Rectal smooth muscle tissue (tissue), 1 donor: ENCODE measurements around the gene CDC25B.

Experiments used
- H3K27ac ChIP-seq: one replicate; pipeline ENCODE4 v1.7.0; 2013; ENCODE audit warnings: low read depth, low read length, inconsistent platforms
- H3K27me3 ChIP-seq: one replicate; pipeline ENCODE4 v1.7.0; 2013; ENCODE audit warnings: low read length; ENCODE audit not compliant: control insufficient read depth, insufficient read depth
- H3K36me3 ChIP-seq: one replicate; pipeline ENCODE4 v1.7.0; 2013; ENCODE audit warnings: low read length; ENCODE audit not compliant: control insufficient read depth, insufficient read depth
- H3K4me1 ChIP-seq: one replicate; pipeline ENCODE4 v1.7.0; 2013; ENCODE audit warnings: low read length; ENCODE audit not compliant: control insufficient read depth, insufficient read depth
- H3K4me3 ChIP-seq: one replicate; pipeline ENCODE4 v1.7.0; 2013; ENCODE audit warnings: low read length
- H3K9ac ChIP-seq: one replicate; pipeline ENCODE4 v1.7.0; 2013; ENCODE audit warnings: low read length

The CDC25B gene

GRCh38 chr20:3796477-3797225 is 541 bp downstream of the CDC25B start:
- Histone ChIP-seq H3K9ac (peak overlapping the region; percentile 30), H3K36me3 (no peaks in the 10 kb centered on the region), H3K4me1 (peaks cover 9% of the 10 kb centered on the region), H3K4me3 (peak overlapping the region; percentile 74), H3K27ac (peak overlapping the region; percentile 51), H3K27me3 (no peaks in the 10 kb centered on the region)

DNA sequence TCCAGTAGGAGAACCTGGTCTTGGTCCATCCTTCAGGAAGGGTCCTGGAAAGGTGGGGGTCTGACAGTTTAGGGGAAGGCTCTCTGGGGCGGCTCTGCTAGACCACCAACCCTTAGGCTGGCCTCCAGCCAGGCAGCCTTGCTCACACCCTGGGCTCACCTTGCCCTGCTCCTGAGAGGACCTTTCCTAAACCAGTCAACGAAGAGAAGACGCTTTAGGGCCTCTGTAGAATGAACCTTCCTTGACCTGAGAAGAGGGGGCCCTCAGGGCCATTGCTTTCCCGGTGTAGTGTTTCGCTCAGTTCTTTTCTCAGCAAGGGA is 1.1 kb downstream of the CDC25B start:
- Histone ChIP-seq H3K4me1 (peaks cover 9% of the 10 kb centered on the region), H3K27ac (no peak overlapping the region), H3K9ac (peak overlapping the region; percentile 30), H3K4me3 (peak overlapping the region; percentile 74), H3K27me3 (no peaks in the 10 kb centered on the region), H3K36me3 (peaks cover 5% of the 10 kb centered on the region)

GRCh38 chr20:3797592-3798372 is 1.7 kb downstream of the CDC25B start:
- H3K4me1 ChIP-seq, result peaks cover 9% of the 10 kb centered on the region
- no peaks in the 10 kb centered on the region for H3K27me3 ChIP-seq
- H3K4me3 ChIP-seq, result peak overlapping the region; percentile 74
- no peak overlapping the region for H3K9ac ChIP-seq
- no peak overlapping the region for H3K27ac ChIP-seq
- peaks cover 11% of the 10 kb centered on the region for H3K36me3 ChIP-seq

- no peak overlapping the region for H3K27ac ChIP-seq
- peaks cover 9% of the 10 kb centered on the region for H3K4me1 ChIP-seq
- H3K36me3 ChIP-seq, result peaks cover 16% of the 10 kb centered on the region
- H3K4me3 ChIP-seq, result no peak overlapping the region
- H3K27me3 ChIP-seq, result no peaks in the 10 kb centered on the region
- no peak overlapping the region for H3K9ac ChIP-seq
Measured at GRCh38 chr20:3798373-3798768, 2.3 kb downstream of the CDC25B start.

GRCh38 chr20:3798908-3799248 is 2.8 kb downstream of the CDC25B start:
- no peak overlapping the region for H3K9ac ChIP-seq
- H3K27me3 ChIP-seq, result no peaks in the 10 kb centered on the region
- no peak overlapping the region for H3K4me3 ChIP-seq
- H3K4me1 ChIP-seq, result peaks cover 9% of the 10 kb centered on the region
- no peak overlapping the region for H3K27ac ChIP-seq
- peaks cover 18% of the 10 kb centered on the region for H3K36me3 ChIP-seq

DNA sequence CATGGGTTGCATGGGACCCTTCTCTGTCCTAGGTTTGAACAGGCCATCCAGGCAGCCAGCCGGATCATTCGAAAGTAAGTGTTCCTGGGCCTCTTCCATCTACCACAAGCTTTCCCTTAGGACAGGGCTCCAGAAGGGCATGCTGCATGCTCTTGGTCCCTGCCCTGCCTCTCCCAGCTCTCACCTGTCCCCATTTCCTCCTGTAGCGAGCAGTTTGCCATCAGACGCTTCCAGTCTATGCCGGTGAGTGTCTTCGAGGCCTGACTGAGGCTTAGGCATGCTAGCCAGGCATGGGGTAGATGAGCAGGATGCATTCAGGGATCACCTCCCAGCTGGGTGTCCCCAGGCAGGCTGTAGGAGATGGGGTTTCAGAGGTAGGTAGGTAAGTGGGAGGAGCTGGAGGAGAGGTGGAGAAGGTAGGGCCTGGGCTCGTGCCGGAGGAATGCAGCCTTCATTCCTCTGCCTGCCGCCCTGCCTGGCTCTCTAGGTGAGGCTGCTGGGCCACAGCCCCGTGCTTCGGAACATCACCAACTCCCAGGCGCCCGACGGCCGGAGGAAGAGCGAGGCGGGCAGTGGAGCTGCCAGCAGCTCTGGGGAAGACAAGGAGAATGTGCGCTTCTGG is 4.3 kb downstream of the CDC25B start:
- Histone ChIP-seq H3K9ac (no peak overlapping the region), H3K36me3 (peaks cover 24% of the 10 kb centered on the region)

DNA sequence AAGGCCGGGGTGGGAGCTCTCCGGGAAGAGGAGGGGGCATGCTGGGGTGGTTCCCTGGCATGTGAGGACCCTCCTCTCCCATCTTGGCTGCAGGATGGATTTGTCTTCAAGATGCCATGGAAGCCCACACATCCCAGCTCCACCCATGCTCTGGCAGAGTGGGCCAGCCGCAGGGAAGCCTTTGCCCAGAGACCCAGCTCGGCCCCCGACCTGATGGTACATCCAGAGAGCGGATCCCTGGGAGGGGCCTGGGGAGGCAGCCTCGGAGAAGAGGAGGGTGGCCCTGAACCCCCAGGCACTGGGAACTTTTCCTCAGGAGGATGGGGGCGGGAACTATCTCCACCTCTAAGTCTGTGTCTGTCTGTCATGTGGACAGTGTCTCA is 4.8 kb downstream of the CDC25B start:
- Histone ChIP-seq H3K4me3 (no peak overlapping the region), H3K4me1 (peaks cover 13% of the 10 kb centered on the region), H3K27ac (no peak overlapping the region), H3K9ac (no peak overlapping the region), H3K27me3 (no peaks in the 10 kb centered on the region), H3K36me3 (peaks cover 28% of the 10 kb centered on the region)

More for the DNA sequence above, 4.3 kb downstream of the CDC25B start:
- peaks cover 9% of the 10 kb centered on the region for H3K4me1 ChIP-seq
- no peak overlapping the region for H3K27ac ChIP-seq
- no peaks in the 10 kb centered on the region for H3K27me3 ChIP-seq
- no peak overlapping the region for H3K4me3 ChIP-seq

DNA sequence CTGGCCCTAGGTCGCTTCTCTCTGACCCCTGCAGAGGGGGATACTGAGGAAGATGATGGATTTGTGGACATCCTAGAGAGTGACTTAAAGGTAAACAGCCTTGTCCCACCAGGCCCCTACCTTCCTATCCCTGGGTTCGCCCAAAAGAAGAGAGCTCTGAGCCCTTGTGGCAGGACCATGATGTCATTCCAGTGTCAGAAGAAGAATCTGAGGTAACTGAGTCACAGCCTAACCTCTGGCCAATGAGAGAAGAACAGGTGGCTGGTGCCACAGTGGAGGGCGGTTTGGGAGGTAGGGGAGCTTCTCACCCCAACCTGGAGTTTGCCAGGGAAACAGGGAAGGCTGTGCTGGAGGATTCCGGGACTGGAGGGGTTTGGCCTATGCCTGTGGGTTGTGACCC is 5.2 kb downstream of the CDC25B start:
- H3K27me3 ChIP-seq, result no peaks in the 10 kb centered on the region
- H3K27ac ChIP-seq, result no peak overlapping the region
- no peak overlapping the region for H3K4me3 ChIP-seq
- H3K9ac ChIP-seq, result no peak overlapping the region
- H3K4me1 ChIP-seq, result peaks cover 18% of the 10 kb centered on the region
- H3K36me3 ChIP-seq, result peaks cover 28% of the 10 kb centered on the region

DNA sequence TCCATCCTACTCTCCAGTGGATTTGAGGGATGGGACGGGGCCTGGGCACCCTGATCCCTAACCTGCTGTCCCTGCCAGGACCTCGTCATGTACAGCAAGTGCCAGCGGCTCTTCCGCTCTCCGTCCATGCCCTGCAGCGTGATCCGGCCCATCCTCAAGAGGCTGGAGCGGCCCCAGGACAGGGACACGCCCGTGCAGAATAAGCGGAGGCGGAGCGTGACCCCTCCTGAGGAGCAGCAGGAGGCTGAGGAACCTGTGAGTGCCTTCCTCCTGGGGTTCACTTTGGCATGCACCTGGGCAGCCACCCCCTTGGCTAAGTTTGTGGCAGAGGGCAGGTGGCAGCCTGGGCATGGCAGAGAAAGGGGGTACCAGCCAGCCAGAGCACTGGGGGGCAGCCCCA is 5.7 kb downstream of the CDC25B start:
- no peak overlapping the region for H3K27ac ChIP-seq
- no peak overlapping the region for H3K4me3 ChIP-seq
- H3K27me3 ChIP-seq, result no peaks in the 10 kb centered on the region
- peaks cover 17% of the 10 kb centered on the region for H3K4me1 ChIP-seq
- no peak overlapping the region for H3K9ac ChIP-seq
- peaks cover 28% of the 10 kb centered on the region for H3K36me3 ChIP-seq

GRCh38 chr20:3802524-3803239 is 6.6 kb downstream of the CDC25B start:
- no peak overlapping the region for H3K4me3 ChIP-seq
- H3K36me3 ChIP-seq, result peaks cover 28% of the 10 kb centered on the region
- H3K27me3 ChIP-seq, result no peaks in the 10 kb centered on the region
- no peak overlapping the region for H3K9ac ChIP-seq
- H3K27ac ChIP-seq, result no peak overlapping the region
- peaks cover 21% of the 10 kb centered on the region for H3K4me1 ChIP-seq

DNA sequence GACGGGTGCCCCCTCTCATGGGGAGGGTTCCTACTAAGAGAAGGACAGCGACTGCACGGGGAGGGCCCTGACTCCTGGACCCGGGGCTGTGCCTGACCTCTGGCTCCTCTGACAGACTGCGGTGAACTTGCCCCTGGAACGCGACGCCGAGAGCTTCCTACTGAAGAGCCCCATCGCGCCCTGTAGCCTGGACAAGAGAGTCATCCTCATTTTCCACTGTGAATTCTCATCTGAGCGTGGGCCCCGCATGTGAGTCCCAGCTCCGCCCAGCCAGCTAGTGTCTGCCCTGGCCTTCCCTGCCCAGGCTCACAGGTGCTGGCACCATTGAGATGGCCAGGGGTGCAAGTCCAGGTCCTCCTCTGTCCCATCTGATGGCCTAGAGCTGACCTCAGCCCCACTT is 7.2 kb downstream of the CDC25B start:
- H3K4me1 ChIP-seq, result peaks cover 24% of the 10 kb centered on the region
- H3K4me3 ChIP-seq, result no peak overlapping the region
- H3K27ac ChIP-seq, result no peak overlapping the region
- peaks cover 28% of the 10 kb centered on the region for H3K36me3 ChIP-seq
- no peaks in the 10 kb centered on the region for H3K27me3 ChIP-seq
- H3K9ac ChIP-seq, result no peak overlapping the region

DNA sequence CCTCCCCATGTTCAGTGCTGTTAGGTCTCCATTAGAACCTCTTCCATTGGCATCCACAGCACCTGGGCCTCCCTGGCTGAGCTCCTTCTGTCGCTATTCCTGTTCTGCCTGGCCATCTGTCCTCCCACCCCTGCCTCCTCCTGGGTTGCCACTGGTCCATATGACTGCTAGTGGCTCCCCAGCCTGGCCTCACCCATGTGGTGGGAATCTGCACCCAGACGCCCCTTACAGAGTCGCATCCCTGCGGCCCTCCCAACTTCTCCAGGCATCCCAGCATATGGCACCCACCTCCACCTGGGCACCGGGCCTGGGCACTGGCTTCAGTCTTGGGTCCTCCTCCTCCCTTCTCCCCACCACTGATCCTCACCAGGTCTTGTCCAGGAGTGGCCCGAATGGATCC is 7.7 kb downstream of the CDC25B start:
- Histone ChIP-seq H3K9ac (no peak overlapping the region), H3K27me3 (no peaks in the 10 kb centered on the region), H3K4me1 (peaks cover 28% of the 10 kb centered on the region), H3K4me3 (no peak overlapping the region), H3K36me3 (peaks cover 28% of the 10 kb centered on the region), H3K27ac (no peak overlapping the region)
